Left lobe of liver (tissue), 1 donor: Measurements from ENCODE around the gene MPC1L. TPM values are rescaled to one million over a fixed set of nuclear protein-coding genes. Genes with fewer than 3 reads are reported as not detected.

Experiments
- total RNA-seq: library from RNA; stranded (reverse); gene quantifications from one replicate; pipeline ENCODE4 v1.2.1, GENCODE V29; 2021
- donor health status: DM: no; HTN: yes; CAD: no.

MPC1L gene
- total RNA-seq, 1 donor from 2014 or later: not detected

Other genes with a start within 250 kb of the MPC1L start
- gene ATP6AP2, start 42.5 kb upstream of the MPC1L start, total RNA-seq: 41.0 TPM
- 5.8 TPM for gene CXorf38, start 24.1 kb downstream of the MPC1L start, total RNA-seq
- gene MED14, start 112.1 kb downstream of the MPC1L start, total RNA-seq: 20.3 TPM